ENCODE data around the gene CCDC24.

Gene CCDC24

DNA sequence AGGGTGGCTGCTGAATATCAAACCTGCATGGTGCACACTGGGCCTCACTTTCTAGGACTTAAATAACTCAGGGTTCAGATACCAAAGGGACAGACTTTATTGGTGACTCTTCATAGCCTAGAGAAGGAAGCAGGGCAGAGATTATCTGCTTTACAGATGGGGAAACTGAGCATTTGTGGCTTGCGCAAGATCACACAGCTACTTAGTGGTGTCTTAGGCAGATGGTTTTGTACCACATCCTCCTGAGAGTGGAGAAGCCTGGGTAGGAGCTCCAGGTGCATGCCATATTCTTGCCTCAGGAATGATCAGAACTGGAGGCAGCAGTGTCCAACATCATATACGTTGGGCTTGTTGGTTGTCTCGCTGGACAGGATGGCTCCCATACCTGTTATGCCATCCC, 28.4 kb upstream of the CCDC24 start:
- no peak for DNase-seq (ENCODE audit: low read depth, low spot score)
- in situ Hi-C loops (cut with HindIII; ENCODE audit: low sequenced_read_pairs) = no loop called here
- TF ChIP-seq, protein P1, sequence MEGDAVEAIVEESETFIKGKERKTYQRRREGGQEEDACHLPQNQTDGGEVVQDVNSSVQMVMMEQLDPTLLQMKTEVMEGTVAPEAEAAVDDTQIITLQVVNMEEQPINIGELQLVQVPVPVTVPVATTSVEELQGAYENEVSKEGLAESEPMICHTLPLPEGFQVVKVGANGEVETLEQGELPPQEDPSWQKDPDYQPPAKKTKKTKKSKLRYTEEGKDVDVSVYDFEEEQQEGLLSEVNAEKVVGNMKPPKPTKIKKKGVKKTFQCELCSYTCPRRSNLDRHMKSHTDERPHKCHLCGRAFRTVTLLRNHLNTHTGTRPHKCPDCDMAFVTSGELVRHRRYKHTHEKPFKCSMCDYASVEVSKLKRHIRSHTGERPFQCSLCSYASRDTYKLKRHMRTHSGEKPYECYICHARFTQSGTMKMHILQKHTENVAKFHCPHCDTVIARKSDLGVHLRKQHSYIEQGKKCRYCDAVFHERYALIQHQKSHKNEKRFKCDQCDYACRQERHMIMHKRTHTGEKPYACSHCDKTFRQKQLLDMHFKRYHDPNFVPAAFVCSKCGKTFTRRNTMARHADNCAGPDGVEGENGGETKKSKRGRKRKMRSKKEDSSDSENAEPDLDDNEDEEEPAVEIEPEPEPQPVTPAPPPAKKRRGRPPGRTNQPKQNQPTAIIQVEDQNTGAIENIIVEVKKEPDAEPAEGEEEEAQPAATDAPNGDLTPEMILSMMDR (IDR thresholded peaks at IDR 0.05; ENCODE audit: low read depth, low read length) = no peak

DNA sequence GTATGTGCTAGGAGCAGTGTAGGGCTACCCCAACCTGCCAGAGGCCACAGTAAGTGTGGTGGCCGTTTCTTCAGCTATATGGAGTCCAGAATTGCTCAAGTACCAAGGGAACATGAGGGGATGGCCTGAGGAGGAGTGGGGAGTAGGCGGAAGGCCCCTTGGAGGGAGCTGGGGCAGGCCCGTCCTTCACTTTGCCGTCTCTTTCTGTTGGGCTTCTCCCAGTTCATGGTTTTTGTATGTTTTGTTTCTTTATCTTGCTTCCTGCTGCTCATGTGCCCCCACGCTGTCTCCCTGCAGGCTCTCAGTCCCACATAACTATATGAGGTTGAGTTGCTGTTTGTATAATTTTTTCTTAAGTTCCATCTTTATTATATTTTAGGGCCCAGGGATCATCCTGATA, 27.5 kb upstream of the CCDC24 start:
- TF ChIP-seq, protein P1 (IDR thresholded peaks at IDR 0.05; ENCODE audit: low read depth, low read length) = no peak
- in situ Hi-C loops (cut with HindIII; ENCODE audit: low sequenced_read_pairs) = no loop called here
- no peak for DNase-seq (ENCODE audit: low read depth, low spot score)
- no peak overlapping the region for H3K4me3 ChIP-seq (ENCODE audit: low read depth, low read length)

More for the DNA sequence above, 28.4 kb upstream of the CCDC24 start:
- H3K4me3 ChIP-seq (ENCODE audit: low read depth, low read length) = no peak overlapping the region

DNA sequence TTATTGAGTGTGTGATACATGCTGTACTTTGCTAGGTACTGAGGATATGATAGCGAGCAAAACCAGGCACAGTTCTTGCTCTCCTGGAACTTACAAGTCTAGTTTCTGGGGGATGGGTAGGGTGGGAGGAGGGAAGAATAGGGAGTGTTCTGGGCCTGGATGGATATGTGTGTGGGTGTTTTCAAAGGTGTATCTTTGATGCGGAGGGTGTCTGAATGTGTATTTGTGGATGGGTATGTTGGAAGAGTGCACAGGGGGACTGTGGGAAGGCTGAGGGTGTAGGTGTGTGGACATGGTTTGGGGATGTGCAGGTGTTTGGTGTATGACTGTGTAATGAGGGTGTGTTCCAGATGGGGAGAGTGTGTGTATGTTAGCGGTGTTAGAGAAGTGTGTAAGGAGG, 26.1 kb upstream of the CCDC24 start:
- TF ChIP-seq, protein P1 (IDR thresholded peaks at IDR 0.05; ENCODE audit: low read depth, low read length) = no peak
- in situ Hi-C loops (cut with HindIII; ENCODE audit: low sequenced_read_pairs) = no loop called here
- DNase-seq (ENCODE audit: low read depth, low spot score) = no peak
- H3K4me3 ChIP-seq (ENCODE audit: low read depth, low read length) = no peak overlapping the region

DNA sequence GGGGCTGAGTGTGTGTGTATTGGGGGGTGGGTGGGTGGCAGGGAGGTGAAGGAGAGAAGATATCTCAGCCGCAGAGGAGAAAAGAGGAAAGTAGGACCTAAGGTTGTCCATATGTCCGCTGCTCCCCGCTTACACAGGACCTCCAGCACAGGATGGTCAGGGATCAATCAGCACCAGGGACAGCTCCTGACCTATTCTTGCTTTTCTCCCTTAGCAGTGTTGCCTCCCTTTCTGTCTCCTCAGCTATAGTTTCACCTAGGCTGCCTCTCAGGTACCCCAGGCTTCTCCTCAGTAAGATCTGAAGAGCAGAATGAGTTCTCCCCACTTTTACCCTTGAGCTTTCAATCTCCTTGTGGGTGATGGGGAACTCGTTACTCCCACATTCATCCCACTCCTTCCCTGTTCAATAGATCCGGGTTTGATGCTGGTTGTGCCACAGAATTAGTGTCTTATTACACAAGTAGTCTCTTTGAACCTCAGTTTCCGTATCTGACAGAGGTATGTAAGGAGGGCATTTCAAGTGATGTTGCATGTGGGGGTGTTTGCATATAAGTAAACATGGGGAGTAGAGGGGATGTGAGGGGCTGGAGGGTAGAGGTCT, 23.0 kb upstream of the CCDC24 start:
- no peak for DNase-seq (ENCODE audit: low read depth, low spot score)
- no peak overlapping the region for H3K4me3 ChIP-seq (ENCODE audit: low read depth, low read length)
- TF ChIP-seq, protein P1 (IDR thresholded peaks at IDR 0.05; ENCODE audit: low read depth, low read length) = no peak
- in situ Hi-C loops (cut with HindIII; ENCODE audit: low sequenced_read_pairs) = no loop called here

DNA sequence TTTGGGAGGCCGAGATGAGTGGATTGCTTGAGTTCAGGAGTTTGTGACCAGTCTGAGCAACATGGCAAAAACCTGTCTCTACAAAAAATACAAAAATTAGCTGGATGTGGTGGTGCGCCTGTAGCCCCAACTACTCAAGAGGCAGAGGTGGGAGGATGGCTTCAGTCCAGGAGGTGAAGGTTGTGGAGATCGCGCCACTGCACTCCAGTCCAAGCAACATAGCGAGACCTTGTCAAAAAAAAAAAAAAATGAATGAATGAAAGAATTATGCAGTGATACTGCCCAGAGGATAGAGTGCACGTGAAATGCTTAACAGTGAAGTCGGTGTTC, 22.0 kb upstream of the CCDC24 start:
- no peak for DNase-seq (ENCODE audit: low read depth, low spot score)
- in situ Hi-C loops (cut with HindIII; ENCODE audit: low sequenced_read_pairs) = no loop called here
- TF ChIP-seq, protein P1 (IDR thresholded peaks at IDR 0.05; ENCODE audit: low read depth, low read length) = no peak
- no peak overlapping the region for H3K4me3 ChIP-seq (ENCODE audit: low read depth, low read length)

DNA sequence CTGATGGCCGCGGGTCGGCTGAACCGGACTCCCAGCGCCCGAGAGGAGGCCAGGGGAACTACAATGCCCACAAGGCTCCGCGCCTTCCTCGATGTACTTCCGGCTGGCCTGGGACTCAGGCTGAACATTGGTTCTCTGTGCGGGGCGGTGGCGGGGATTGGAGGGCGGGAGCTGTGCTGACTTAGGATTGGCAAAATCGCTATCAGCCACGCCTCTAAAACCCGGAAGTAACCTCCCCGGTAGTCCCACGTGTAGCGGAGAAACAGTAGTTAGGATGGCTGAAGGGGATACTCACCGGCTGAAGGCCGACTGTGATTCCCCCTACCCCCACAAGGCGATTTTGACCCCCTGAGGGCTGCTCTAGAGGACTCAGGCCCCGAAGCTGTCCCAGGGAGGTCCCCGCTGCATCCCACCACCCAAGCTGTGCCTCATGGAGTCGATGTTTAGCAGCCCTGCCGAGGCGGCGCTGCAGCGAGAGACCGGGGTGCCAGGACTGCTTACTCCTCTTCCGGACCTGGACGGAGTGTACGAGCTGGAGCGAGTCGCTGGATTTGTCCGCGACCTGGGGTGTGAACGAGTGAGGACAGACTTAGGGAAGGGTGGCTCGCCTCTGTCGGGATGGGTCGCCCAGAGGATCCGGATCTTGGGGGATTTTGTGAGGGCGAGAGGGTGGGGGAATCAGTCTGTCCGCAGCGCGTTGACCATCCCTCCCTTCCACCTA, 21.5 kb upstream of the CCDC24 start, which contains the start of gene DPH2:
DPH2 (plus strand) TSS at position 265 of the 721 bp plus-strand sequence; CDS start at position 431, 166 bp downstream.
- TF ChIP-seq, protein P1 (IDR thresholded peaks at IDR 0.05; ENCODE audit: low read depth, low read length) = no peak
- in situ Hi-C loops (cut with HindIII; ENCODE audit: low sequenced_read_pairs) = no loop called here
- peak; percentile 98 for DNase-seq (ENCODE audit: low read depth, low spot score)
- peak within 1 kb of the TSS; percentile 85 for H3K4me3 ChIP-seq (ENCODE audit: low read depth, low read length)
